ENCODE data around the gene RBM44.

Gene RBM44

GRCh38 chr2:237873897-237874551, 75.4 kb downstream of the RBM44 start:
- DNase-seq: no peak

- DNase-seq: no peak
These were observed 76.1 kb downstream of the RBM44 start for GRCh38 chr2:237874585-237875161.

- DNase-seq: no peak
These were observed 76.9 kb downstream of the RBM44 start for GRCh38 chr2:237875256-237876060.

GRCh38 chr2:237876061-237876526, 77.5 kb downstream of the RBM44 start:
- no peak for DNase-seq

- DNase-seq: no peak
These were observed 78.0 kb downstream of the RBM44 start for GRCh38 chr2:237876532-237876931.

GRCh38 chr2:237876951-237877491, 78.4 kb downstream of the RBM44 start:
- DNase-seq: no peak

- DNase-seq: no peak
These were observed 79.2 kb downstream of the RBM44 start for GRCh38 chr2:237877576-237878307.

- no peak for DNase-seq
These were observed 79.9 kb downstream of the RBM44 start for GRCh38 chr2:237878321-237879057.

GRCh38 chr2:237879058-237879430, 80.5 kb downstream of the RBM44 start:
- no peak for DNase-seq

GRCh38 chr2:237879991-237880560, 81.5 kb downstream of the RBM44 start:
- DNase-seq: no peak

- DNase-seq: no peak
These were observed 84.2 kb downstream of the RBM44 start for GRCh38 chr2:237882510-237883481.

- DNase-seq: no peak
These were observed 85.4 kb downstream of the RBM44 start for GRCh38 chr2:237883951-237884446.

GRCh38 chr2:237884681-237885080, 86.1 kb downstream of the RBM44 start:
- no peak for DNase-seq

GRCh38 chr2:237885111-237885930, 86.7 kb downstream of the RBM44 start:
- no peak for DNase-seq

- DNase-seq: no peak
These were observed 87.5 kb downstream of the RBM44 start for GRCh38 chr2:237885931-237886684.

GRCh38 chr2:237886685-237887481, 88.3 kb downstream of the RBM44 start:
- no peak for DNase-seq

- DNase-seq: no peak
These were observed 89.8 kb downstream of the RBM44 start for GRCh38 chr2:237888389-237888788.

- no peak for DNase-seq
These were observed 90.4 kb downstream of the RBM44 start for GRCh38 chr2:237889016-237889415.
